ENCODE measurements around the gene RFC5. TPM values are rescaled to one million over a fixed set of nuclear protein-coding genes. Genes with fewer than 3 reads are reported as not detected.

The RFC5 gene
- total and polyA plus RNA-seq, 2 of the 8 experiments (the other 6 are each of a cell fraction or from before 2014, with no cell fraction given): 34.4 to 40.6 TPM

DNA sequence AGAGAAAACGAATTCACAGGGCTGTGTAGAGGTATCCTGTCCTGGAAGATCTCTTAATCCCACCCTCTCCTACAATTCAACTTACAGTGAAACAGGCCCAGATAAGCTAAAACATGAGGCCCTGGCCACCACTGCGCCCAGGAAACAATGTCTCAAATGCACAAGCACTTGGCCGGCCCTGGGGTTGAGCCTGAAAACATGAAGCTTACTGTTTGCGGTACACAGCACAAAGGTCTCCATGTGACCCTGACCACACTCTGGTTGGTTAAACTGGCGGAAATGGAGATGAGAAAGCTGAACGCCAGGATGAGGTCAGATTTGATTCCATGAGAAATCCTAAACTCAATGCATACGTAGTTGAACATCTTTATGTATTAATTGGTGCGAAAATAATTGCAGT, 28.1 kb downstream of the RFC5 start:
- no peak overlapping the region for H3K4ac ChIP-seq (replicated peaks; ENCODE audit: insufficient read length, low read depth, low read length)

More for the DNA sequence above, 28.1 kb downstream of the RFC5 start:
- H3K9me3 ChIP-seq (ENCODE audit: insufficient read depth in 2 of 2, low read depth in 1 of 2, low read length in 1 of 2): no peaks in the 10 kb centered on the region
- no peak overlapping the region for H2BK12ac ChIP-seq (ENCODE audit: low read depth, low read length)
- TF ChIP-seq SIX5 (IDR thresholded peaks at IDR 0.05; ENCODE audit: low read depth, low read length) (no peak), USF2 (IDR thresholded peaks at IDR 0.05; ENCODE audit: low read length) (no peak)
- no peak overlapping the region for H2BK20ac ChIP-seq (ENCODE audit: low read length)
- H2BK15ac ChIP-seq (ENCODE audit: low read length): no peak overlapping the region
- H3K79me1 ChIP-seq (ENCODE audit: low read depth, low read length): no peaks in the 10 kb centered on the region
- ChIA-PET CTCF (ENCODE audit: partially characterized antibody) (interaction anchor here (1.8 to 3.5 kb wide), 4 partner anchors 10 to 169 kb away, joined by 6 to 18 read pairs (median 11); no protein-coding TSS in a partner anchor), POLR2A (ENCODE audit: partially characterized antibody) (interaction anchor here (0.9 to 2.2 kb wide), 3 partner anchors 9 to 18 kb away, joined by 3 to 13 read pairs (median 3); no protein-coding TSS in a partner anchor)
- peaks cover 0 to 2% of the 10 kb centered on the region in 2 experiments for H4K20me1 ChIP-seq (replicated peaks in 1 of 2; ENCODE audit: control insufficient read depth in 1 of 2, insufficient read depth in 2 of 2, low read length in 2 of 2)
- H3K27me3 ChIP-seq (replicated peaks in 1 of 4; ENCODE audit: control insufficient read depth in 3 of 4, extremely low read depth in 1 of 4, insufficient read depth in 3 of 4, low read length in 3 of 4): no peaks in the 10 kb centered on the region; a peak in 1 of 7 replicates
- H3K36me3 ChIP-seq (ENCODE audit: control insufficient read depth in 2 of 4, insufficient read depth in 4 of 4, low read length in 3 of 4): peaks cover 8 to 63% (median 29%) of the 10 kb centered on the region in 4 experiments
- no peak overlapping the region for H3K9ac ChIP-seq (replicated peaks in 1 of 4; ENCODE audit: extremely low read depth in 1 of 4, low read depth in 3 of 4, low read length in 3 of 4)
- 91% methylated on average over 8 of the region's 8 CpGs; no CpG with 5 or more reads in 1 of the 2 experiments for WGBS, 2 experiments (ENCODE audit: extremely low coverage in 1 of 2, insufficient coverage in 1 of 2, insufficient read length in 1 of 2, insufficient replicate concordance in 2 of 2, low coverage in 1 of 2, low lambda C conversion rate in 2 of 2, missing lambda C conversion rate in 1 of 2)
- no peak overlapping the region for H4K8ac ChIP-seq (ENCODE audit: extremely low read depth, insufficient read depth, low read length)
- no peak overlapping the region for H3K4me2 ChIP-seq (ENCODE audit: insufficient read depth in 1 of 2, low read depth in 2 of 2, low read length in 2 of 2)
- no peak overlapping the region for H3K18ac ChIP-seq (ENCODE audit: extremely low read depth, low read length)
- H2BK5ac ChIP-seq (ENCODE audit: low read depth, low read length): no peak overlapping the region
- no peak overlapping the region for H2AK5ac ChIP-seq (ENCODE audit: low read depth, low read length)
- no peak overlapping the region for H2AFZ ChIP-seq (ENCODE audit: low read length)
- no peak overlapping the region for H4K91ac ChIP-seq (replicated peaks; ENCODE audit: insufficient read length, low read length)
- H3K14ac ChIP-seq (ENCODE audit: insufficient read length): no peak overlapping the region
- H3K56ac ChIP-seq (replicated peaks; ENCODE audit: insufficient read length, low read depth, low read length): no peak overlapping the region
- no peaks in the 10 kb centered on the region for H3K4me1 ChIP-seq (replicated peaks in 1 of 4; ENCODE audit: control insufficient read depth in 3 of 4, insufficient read depth in 4 of 4, low read length in 3 of 4)
- no peak overlapping the region for H3K27ac ChIP-seq (ENCODE audit: low read depth, low read length)
- H3K79me2 ChIP-seq (ENCODE audit: control insufficient read depth in 1 of 2, insufficient read depth in 2 of 2, low read length in 2 of 2): peaks cover 0 to 3% of the 10 kb centered on the region in 2 experiments; a peak in 2 of 4 replicates
- no peak overlapping the region for H3K23ac ChIP-seq (ENCODE audit: insufficient read length)
- FAIRE-seq (no peak), DNase-seq (ENCODE audit: low read depth in 1 of 2, low spot score in 2 of 2) (no peak)
- no peaks in the 10 kb centered on the region for H3K23me2 ChIP-seq (ENCODE audit: low read depth, low read length)
- no peak overlapping the region for H2BK120ac ChIP-seq (replicated peaks; ENCODE audit: low read depth, low read length)
- H3K4me3 ChIP-seq (ENCODE audit: extremely low read depth in 1 of 4, insufficient read depth in 2 of 4, low read depth in 3 of 4, low read length in 4 of 4): no peak overlapping the region
- H4K5ac ChIP-seq (ENCODE audit: insufficient read length, low read depth, low read length): no peak overlapping the region
